Measurements from ENCODE around the gene STK11IP. TPM values are rescaled to one million over a fixed set of nuclear protein-coding genes. Genes with fewer than 3 reads are reported as not detected.

STK11IP gene
- polyA plus RNA-seq, 1 donor from 2014 or later = 54.9 TPM

GRCh38 chr2:219595256-219595655 is 2.4 kb upstream of the STK11IP start:
- H3K36me3 ChIP-seq (ENCODE audit: insufficient read depth, low read length) = no peaks in the 10 kb centered on the region
- H3K9ac ChIP-seq (ENCODE audit: low read length) = no peak overlapping the region

GRCh38 chr2:219596954-219597551 is 604 bp upstream of the STK11IP start:
- Histone ChIP-seq H3K27ac (ENCODE audit: low read length) (peak overlapping the region; percentile 85), H4K20me1 (ENCODE audit: insufficient read depth) (no peaks in the 10 kb centered on the region), H3K4me2 (ENCODE audit: low read length) (peak overlapping the region; percentile 70), H3K9me2 (ENCODE audit: insufficient read depth, low read length) (no peaks in the 10 kb centered on the region), H2AFZ (ENCODE audit: low read depth, low read length) (peak overlapping the region; percentile 51), H3K27me3 (ENCODE audit: insufficient read depth, low read depth, low read length) (no peaks in the 10 kb centered on the region), H3K9ac (ENCODE audit: low read length) (peak overlapping the region; percentile 83), H3F3A (ENCODE audit: insufficient read depth, low read length, poor library complexity, severe bottlenecking) (no peaks in the 10 kb centered on the region), H3K4me3 (ENCODE audit: low read length) (peak overlapping the region; percentile 75), H3K9me3 (ENCODE audit: low read length) (no peaks in the 10 kb centered on the region), H3K79me2 (replicated peaks; ENCODE audit: insufficient read depth, low read length) (no peaks in the 10 kb centered on the region), H3K36me3 (ENCODE audit: insufficient read depth, low read length) (no peaks in the 10 kb centered on the region)
- no peak for TF ChIP-seq SMC3 (conservative IDR thresholded peaks at IDR 0.05; ENCODE audit: poor library complexity)
- no peak for TF ChIP-seq TAF1 (IDR thresholded peaks at IDR 0.05; ENCODE audit: low read depth)
- TF ChIP-seq EP300 (conservative IDR thresholded peaks at IDR 0.05; ENCODE audit: poor library complexity, severe bottlenecking) = no peak
- TF ChIP-seq EZH2 (IDR thresholded peaks at IDR 0.05; ENCODE audit: borderline replicate concordance, insufficient read depth, low read length, poor library complexity, severe bottlenecking) = no peak
- TF ChIP-seq POLR2AphosphoS5 (IDR thresholded peaks at IDR 0.05) = no peak
- TF ChIP-seq RAD21 (conservative IDR thresholded peaks at IDR 0.05) = no peak
- no peak for TF ChIP-seq CTCF (IDR thresholded peaks at IDR 0.05; ENCODE audit: poor library complexity, severe bottlenecking)
- TF ChIP-seq MXI1 (conservative IDR thresholded peaks at IDR 0.05; ENCODE audit: poor library complexity, severe bottlenecking) = no peak

More at GRCh38 chr2:219595256-219595655, 2.4 kb upstream of the STK11IP start:
- Histone ChIP-seq H4K20me1 (ENCODE audit: insufficient read depth) (no peaks in the 10 kb centered on the region), H3K27ac (ENCODE audit: low read length) (no peak overlapping the region), H3K9me3 (ENCODE audit: low read length) (no peaks in the 10 kb centered on the region), H3K4me3 (ENCODE audit: low read length) (no peak overlapping the region), H3K4me2 (ENCODE audit: low read length) (no peak overlapping the region), H3K27me3 (ENCODE audit: insufficient read depth, low read depth, low read length) (no peaks in the 10 kb centered on the region), H2AFZ (ENCODE audit: low read depth, low read length) (no peak overlapping the region), H3F3A (ENCODE audit: insufficient read depth, low read length, poor library complexity, severe bottlenecking) (no peaks in the 10 kb centered on the region), H3K9me2 (ENCODE audit: insufficient read depth, low read length) (no peaks in the 10 kb centered on the region), H3K79me2 (replicated peaks; ENCODE audit: insufficient read depth, low read length) (no peaks in the 10 kb centered on the region)
- no peak for TF ChIP-seq REST (IDR thresholded peaks at IDR 0.05; ENCODE audit: borderline replicate concordance)
- TF ChIP-seq EP300 (conservative IDR thresholded peaks at IDR 0.05; ENCODE audit: poor library complexity, severe bottlenecking) = no peak
- TF ChIP-seq CTCF (IDR thresholded peaks at IDR 0.05; ENCODE audit: poor library complexity, severe bottlenecking) = no peak
- TF ChIP-seq TAF1 (IDR thresholded peaks at IDR 0.05; ENCODE audit: low read depth) = no peak
- TF ChIP-seq EZH2 (IDR thresholded peaks at IDR 0.05; ENCODE audit: borderline replicate concordance, insufficient read depth, low read length, poor library complexity, severe bottlenecking) = no peak
- TF ChIP-seq POLR2AphosphoS5 (IDR thresholded peaks at IDR 0.05) = no peak
- no peak for TF ChIP-seq SMC3 (conservative IDR thresholded peaks at IDR 0.05; ENCODE audit: poor library complexity)
- no peak for TF ChIP-seq MXI1 (conservative IDR thresholded peaks at IDR 0.05; ENCODE audit: poor library complexity, severe bottlenecking)
- no peak for TF ChIP-seq RAD21 (conservative IDR thresholded peaks at IDR 0.05)
